HG03175 (cell line): ENCODE data around the gene RGS9.
"Not testable (repeated sequence)": the region's sequence is repeated elsewhere in the genome, so short reads cannot be mapped to it uniquely, and the experiment has no call there.

ENCODE experiments used
- ATAC-seq: cut with Tn5 transposase; IDR thresholded peaks from one replicate; pipeline ENCODE4 v1.9.1; 2021; ENCODE audit warnings: mild to moderate bottlenecking, moderate library complexity; ENCODE audit not compliant: unreplicated experiment

RGS9 gene

GRCh38 chr17:65109990-65110680 lies 27.0 kb upstream of the RGS9 start:
- ATAC-seq: no peak

- no peak for ATAC-seq
Observed at GRCh38 chr17:65115839-65116238, 21.3 kb upstream of the RGS9 start.

GRCh38 chr17:65116515-65116914 lies 20.7 kb upstream of the RGS9 start:
- ATAC-seq: not testable (repeated sequence)

- ATAC-seq: no peak
Observed at GRCh38 chr17:65117384-65118035, 19.7 kb upstream of the RGS9 start.

- ATAC-seq: no peak
Observed at GRCh38 chr17:65121368-65121767, 15.8 kb upstream of the RGS9 start.

- ATAC-seq: peak; percentile 52
Observed at GRCh38 chr17:65121916-65122806, 15.0 kb upstream of the RGS9 start.

GRCh38 chr17:65122836-65123756 lies 14.1 kb upstream of the RGS9 start:
- ATAC-seq: peak; percentile 87

- no peak for ATAC-seq
Observed at GRCh38 chr17:65123757-65124675, 13.2 kb upstream of the RGS9 start.

- no peak for ATAC-seq
Observed at GRCh38 chr17:65130832-65131231, 6.3 kb upstream of the RGS9 start.

GRCh38 chr17:65131240-65131639 lies 5.9 kb upstream of the RGS9 start:
- ATAC-seq: no peak

- ATAC-seq: no peak
Observed at GRCh38 chr17:65131946-65132345, 5.2 kb upstream of the RGS9 start.

- ATAC-seq: no peak
Observed at GRCh38 chr17:65134035-65134434, 3.1 kb upstream of the RGS9 start.

- ATAC-seq: no peak
Observed at GRCh38 chr17:65139101-65139764, 2.1 kb downstream of the RGS9 start.

- no peak for ATAC-seq
Observed at GRCh38 chr17:65142247-65142646, 5.1 kb downstream of the RGS9 start.

- ATAC-seq: no peak
Observed at GRCh38 chr17:65143889-65144604, 6.9 kb downstream of the RGS9 start.

GRCh38 chr17:65145743-65146142 lies 8.6 kb downstream of the RGS9 start:
- ATAC-seq: no peak

GRCh38 chr17:65147955-65148354 lies 10.8 kb downstream of the RGS9 start:
- ATAC-seq: no peak
